Neuronal stem cell (in vitro differentiated cells): ENCODE measurements around the gene CD63.
"Not testable (repeated sequence)": the region's sequence is repeated elsewhere in the genome, so short reads cannot be mapped to it uniquely, and the experiment has no call there.

Experiments used
- DNase-seq: peaks from one replicate; pipeline ENCODE4 v3.0.0-alpha.2; 2013; ENCODE audit warnings: low spot score
- H2AFZ ChIP-seq: one replicate; pipeline ENCODE4 v1.6.1; 2013; ENCODE audit warnings: mild to moderate bottlenecking, low read length, inconsistent platforms
- H2AK5ac ChIP-seq: 2 replicates; pipeline ENCODE4 v1.6.1; 2013; ENCODE audit warnings: low read depth, mild to moderate bottlenecking, inconsistent platforms, low read length, moderate library complexity, mixed read lengths
- H2BK120ac ChIP-seq: 2 replicates; pipeline ENCODE4 v1.6.1; 2013; ENCODE audit warnings: low read depth, mild to moderate bottlenecking, inconsistent platforms, low read length, moderate library complexity, mixed read lengths
- H2BK12ac ChIP-seq: one replicate; pipeline ENCODE4 v1.6.1; 2013; ENCODE audit warnings: low read length, inconsistent platforms
- H2BK15ac ChIP-seq: 2 replicates; pipeline ENCODE4 v1.6.1; 2013; ENCODE audit warnings: mild to moderate bottlenecking, low read length, inconsistent platforms, mixed read lengths
- H2BK5ac ChIP-seq: one replicate; pipeline ENCODE4 v1.6.1; 2013; ENCODE audit warnings: inconsistent platforms, mild to moderate bottlenecking, low read length, moderate library complexity
- H3K14ac ChIP-seq: one replicate; pipeline ENCODE4 v1.6.1; 2013; ENCODE audit warnings: low read length, inconsistent platforms
- H3K18ac ChIP-seq: 2 replicates; pipeline ENCODE4 v1.6.1; 2013; ENCODE audit warnings: low read length, inconsistent platforms
- H3K23ac ChIP-seq: 2 replicates; pipeline ENCODE4 v1.6.1; 2013; ENCODE audit warnings: low read depth, mild to moderate bottlenecking, mixed read lengths, low read length, inconsistent platforms; ENCODE audit not compliant: poor library complexity
- H3K27ac ChIP-seq: replicated peaks from 3 replicates; pipeline ENCODE4 v1.5.1; 2013; ENCODE audit warnings: low read length, inconsistent platforms
- H3K27me3 ChIP-seq, 3 experiments: 2 replicates each; pipeline ENCODE4 v1.6.1; 2013; ENCODE audit warnings: low read length in 3 of 3, mild to moderate bottlenecking in 2 of 3, inconsistent platforms in 1 of 3, low read depth in 1 of 3, mixed read lengths in 1 of 3, moderate library complexity in 1 of 3; ENCODE audit not compliant: control insufficient read depth in 3 of 3, insufficient read depth in 3 of 3
- H3K36me3 ChIP-seq, 2 donors: replicated peaks in 1 of 2; 2 replicates each; pipeline ENCODE4 v1.6.1; 2013; ENCODE audit warnings: low read length in 2 of 2; ENCODE audit not compliant: control insufficient read depth in 2 of 2, insufficient read depth in 2 of 2
- H3K4ac ChIP-seq: 2 replicates; pipeline ENCODE4 v1.6.1; 2013; ENCODE audit warnings: inconsistent platforms, mild to moderate bottlenecking, low read length, moderate library complexity
- H3K4me1 ChIP-seq, 2 donors: 1 replicate in 1 of 2; 2 replicates in 1 of 2; pipeline ENCODE4 v1.6.1; 2013; ENCODE audit warnings: low read length in 2 of 2, low read depth in 1 of 2; ENCODE audit not compliant: control insufficient read depth in 2 of 2, insufficient read depth in 1 of 2
- H3K4me2 ChIP-seq: one replicate; pipeline ENCODE4 v1.6.1; 2013; ENCODE audit warnings: mild to moderate bottlenecking, low read length, inconsistent platforms; ENCODE audit not compliant: insufficient read depth, poor library complexity, severe bottlenecking
- H3K4me3 ChIP-seq, 2 donors: 2 replicates each; pipeline ENCODE4 v1.5.1; 2013; ENCODE audit warnings: low read length in 2 of 2, mild to moderate bottlenecking in 2 of 2, inconsistent platforms in 1 of 2, moderate library complexity in 1 of 2
- H3K79me1 ChIP-seq: one replicate; pipeline ENCODE4 v1.6.1; 2013; ENCODE audit warnings: low read depth, mild to moderate bottlenecking, inconsistent platforms, low read length, moderate library complexity
- H3K9ac ChIP-seq: one replicate; pipeline ENCODE4 v1.6.1; 2013; ENCODE audit warnings: mild to moderate bottlenecking, low read depth, low read length, inconsistent platforms; ENCODE audit not compliant: poor library complexity
- H3K9me3 ChIP-seq, 2 donors: replicated peaks in 1 of 2; 2 replicates each; pipeline versions ENCODE3 to v1.6.1; 2013; ENCODE audit warnings: low read length in 2 of 2, mild to moderate bottlenecking in 2 of 2, inconsistent platforms in 1 of 2, low read depth in 1 of 2, mixed read lengths in 1 of 2, moderate library complexity in 1 of 2; ENCODE audit not compliant: control insufficient read depth in 2 of 2, insufficient read depth in 1 of 2
- H4K8ac ChIP-seq: one replicate; pipeline ENCODE4 v1.6.1; 2013; ENCODE audit warnings: low read depth, mild to moderate bottlenecking, inconsistent platforms, low read length, moderate library complexity
- H4K91ac ChIP-seq: one replicate; pipeline ENCODE4 v1.6.1; 2013; ENCODE audit warnings: low read length, low read depth, mild to moderate bottlenecking, inconsistent platforms; ENCODE audit not compliant: poor library complexity
- WGBS, 2 donors: extraction: QIAGEN DNeasy Blood & Tissue Kit; methylation state at CpG; one replicate each; pipeline ENCODE4 v1.1.7; 2013; ENCODE audit warnings: missing lambda C conversion rate in 2 of 2, mixed read lengths in 1 of 2; ENCODE audit not compliant: insufficient read length in 2 of 2, insufficient replicate concordance in 1 of 2; ENCODE audit errors: extremely low coverage in 2 of 2; 5-methylcytosine and 5-hydroxymethylcytosine counted together

CD63 gene

DNA sequence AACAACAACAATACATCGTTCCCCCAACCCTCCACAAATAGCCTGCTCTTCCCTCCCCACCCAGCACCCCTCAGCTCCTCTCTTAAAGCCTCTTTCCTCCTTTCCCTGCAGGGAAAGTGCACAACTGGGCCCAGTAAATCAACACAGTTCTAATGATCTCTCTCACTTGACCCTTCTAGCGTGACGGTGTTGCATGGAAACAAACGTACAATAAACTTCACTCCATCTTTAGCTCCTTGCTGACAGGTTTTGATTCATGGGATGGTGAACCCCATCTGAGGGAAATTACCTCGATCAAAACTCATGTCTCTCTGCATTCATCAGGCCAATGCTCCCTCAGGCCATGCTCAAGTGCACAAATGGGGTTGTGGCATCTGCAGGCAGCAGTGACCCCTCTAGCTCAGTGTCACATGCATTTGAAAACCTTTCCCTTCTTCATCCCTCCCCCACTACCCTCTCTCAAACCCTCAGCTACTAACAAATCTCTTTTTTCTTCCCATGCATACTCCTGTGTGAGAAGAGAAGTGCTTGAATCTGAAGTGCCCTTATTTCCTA is 37.0 kb upstream of the CD63 start:
- DNase-seq, result no peak
- no peak overlapping the region for H3K14ac ChIP-seq
- H4K91ac ChIP-seq, result no peak overlapping the region
- H3K27ac ChIP-seq, result no peak overlapping the region
- H3K4me1 ChIP-seq, result peaks cover 0 to 6% of the 10 kb centered on the region in 2 donors
- no peak overlapping the region for H2AK5ac ChIP-seq
- no peak overlapping the region for H2BK12ac ChIP-seq
- no peak overlapping the region for H4K8ac ChIP-seq
- H2AFZ ChIP-seq, result no peak overlapping the region
- peaks cover 6 to 75% of the 10 kb centered on the region in 2 donors for H3K36me3 ChIP-seq
- H3K4me3 ChIP-seq, result no peak overlapping the region
- no peak overlapping the region for H2BK5ac ChIP-seq
- H2BK15ac ChIP-seq, result no peak overlapping the region
- peaks cover 2% of the 10 kb centered on the region for H3K79me1 ChIP-seq
- no peak overlapping the region for H3K4me2 ChIP-seq
- H3K4ac ChIP-seq, result no peak overlapping the region
- H3K23ac ChIP-seq, result no peak overlapping the region
- H3K18ac ChIP-seq, result no peak overlapping the region
- H3K9ac ChIP-seq, result no peak overlapping the region
- H3K27me3 ChIP-seq, result no peaks in the 10 kb centered on the region
- no peak overlapping the region for H2BK120ac ChIP-seq
- WGBS, 2 donors, result no CpG with 5 or more reads among the region's 5 CpGs
- no peaks in the 10 kb centered on the region for H3K9me3 ChIP-seq

DNA sequence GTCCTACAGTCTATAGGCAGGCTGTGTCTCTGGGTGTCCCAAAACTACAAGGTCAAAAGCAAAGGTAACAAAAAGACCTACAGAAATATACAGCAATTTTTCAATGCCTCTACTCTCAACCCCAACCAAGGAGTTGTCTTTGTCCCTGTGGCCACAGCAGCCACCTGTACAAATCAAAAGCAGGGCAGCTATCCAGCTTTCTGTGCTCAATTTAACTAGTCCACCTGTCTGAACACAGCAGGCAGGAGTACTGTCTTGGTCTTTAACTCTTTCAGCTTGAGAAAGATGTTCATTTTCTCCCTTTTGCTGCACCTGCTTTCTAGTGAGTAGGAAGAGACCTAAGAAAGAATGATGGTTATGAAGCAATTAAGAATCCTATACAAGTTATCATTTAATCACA is 33.8 kb upstream of the CD63 start:
- no peak overlapping the region for H3K23ac ChIP-seq
- no peaks in the 10 kb centered on the region for H3K27me3 ChIP-seq
- H3K79me1 ChIP-seq, result peaks cover 2% of the 10 kb centered on the region
- H3K36me3 ChIP-seq, result peaks cover 7 to 83% of the 10 kb centered on the region in 2 donors
- H4K91ac ChIP-seq, result no peak overlapping the region
- no peak overlapping the region for H3K4me2 ChIP-seq
- H2BK12ac ChIP-seq, result no peak overlapping the region
- H3K18ac ChIP-seq, result no peak overlapping the region
- no peak overlapping the region for H3K9ac ChIP-seq
- H2BK5ac ChIP-seq, result no peak overlapping the region
- H3K9me3 ChIP-seq, result peaks cover 2 to 13% of the 10 kb centered on the region in 2 donors
- H3K14ac ChIP-seq, result no peak overlapping the region
- H2AFZ ChIP-seq, result no peak overlapping the region
- H2AK5ac ChIP-seq, result no peak overlapping the region
- DNase-seq, result no peak
- no peak overlapping the region for H2BK15ac ChIP-seq
- H3K4me3 ChIP-seq, result no peak overlapping the region
- H3K27ac ChIP-seq, result no peak overlapping the region
- H4K8ac ChIP-seq, result no peak overlapping the region
- H3K4ac ChIP-seq, result no peak overlapping the region
- no peak overlapping the region for H2BK120ac ChIP-seq
- peaks cover 4 to 6% of the 10 kb centered on the region in 2 donors for H3K4me1 ChIP-seq

DNA sequence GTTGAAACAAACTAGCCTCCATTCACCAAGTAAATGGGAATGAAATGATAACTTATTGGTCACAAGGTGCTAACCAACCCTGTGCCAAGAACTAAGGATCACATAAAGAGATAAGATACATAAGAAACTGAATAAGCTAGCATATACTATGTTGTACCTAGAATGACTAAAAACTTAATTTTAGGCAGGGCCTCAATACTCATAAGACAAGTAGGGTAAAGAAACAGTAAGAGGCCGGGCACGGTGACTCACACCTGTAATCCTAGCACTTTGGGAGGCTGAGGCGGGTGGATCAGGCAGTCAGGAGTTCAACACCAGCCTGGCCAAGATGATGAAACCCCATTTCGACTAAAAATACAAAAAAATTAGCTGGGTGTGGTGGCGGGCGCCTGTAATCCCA is 31.9 kb upstream of the CD63 start:
- Histone ChIP-seq H3K4me3 (no peak overlapping the region), H2BK120ac (no peak overlapping the region), H3K18ac (no peak overlapping the region), H3K9me3 (peaks cover 2 to 13% of the 10 kb centered on the region in 2 donors), H3K36me3 (peaks cover 15 to 86% of the 10 kb centered on the region in 2 donors), H3K4me2 (no peak overlapping the region), H4K8ac (no peak overlapping the region), H3K27ac (no peak overlapping the region), H2AK5ac (no peak overlapping the region), H3K79me1 (no peaks in the 10 kb centered on the region), H3K23ac (no peak overlapping the region), H2BK15ac (no peak overlapping the region), H2BK5ac (no peak overlapping the region), H2BK12ac (no peak overlapping the region), H3K9ac (no peak overlapping the region), H3K14ac (no peak overlapping the region), H4K91ac (no peak overlapping the region), H3K4ac (no peak overlapping the region), H3K4me1 (peaks cover 2 to 9% of the 10 kb centered on the region in 2 donors), H3K27me3 (no peaks in the 10 kb centered on the region), H2AFZ (no peak overlapping the region)
- WGBS, 2 donors, result no CpG with 5 or more reads among the region's 6 CpGs
- DNase-seq, result no peak

DNA sequence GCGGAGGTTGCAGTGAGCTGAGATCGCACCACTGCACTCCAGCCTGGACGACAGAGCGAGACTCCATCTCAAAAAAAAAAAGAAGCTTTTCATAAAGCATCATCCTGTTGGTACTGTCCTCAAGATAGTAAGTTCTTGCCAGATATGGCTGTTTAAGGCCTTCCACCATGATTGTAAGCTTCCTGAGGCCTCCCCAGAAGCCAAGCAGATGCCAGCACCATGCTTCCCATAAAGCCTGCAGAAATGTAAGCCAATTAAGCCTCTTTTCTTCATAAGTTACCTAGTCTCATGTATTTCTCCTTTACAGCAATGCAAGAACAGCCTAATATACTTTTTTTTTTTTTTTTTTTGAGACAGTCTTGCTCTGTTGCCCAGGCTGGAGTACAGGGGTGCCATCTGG is 29.8 kb upstream of the CD63 start:
- peaks cover 2 to 13% of the 10 kb centered on the region in 2 donors for H3K9me3 ChIP-seq
- WGBS, 2 donors, result no CpG with 5 or more reads among the region's 4 CpGs
- DNase-seq, H4K8ac ChIP-seq, H2BK5ac ChIP-seq, H2BK12ac ChIP-seq, H4K91ac ChIP-seq, H3K23ac ChIP-seq, H3K4me2 ChIP-seq, H3K4me1 ChIP-seq, H3K79me1 ChIP-seq, H2BK120ac ChIP-seq, H3K9ac ChIP-seq, H2BK15ac ChIP-seq, H2AK5ac ChIP-seq, H2AFZ ChIP-seq, H3K27ac ChIP-seq, H3K18ac ChIP-seq, H3K14ac ChIP-seq, H3K4me3 ChIP-seq, H3K27me3 ChIP-seq, H3K4ac ChIP-seq: not testable (repeated sequence)
- H3K36me3 ChIP-seq, result peaks cover 15 to 96% of the 10 kb centered on the region in 2 donors
